SK-N-SH (cell line): ENCODE measurements around the gene TDRKH. TPM values are rescaled to one million over a fixed set of nuclear protein-coding genes. Genes with fewer than 3 reads are reported as not detected.

ENCODE experiments used
- CTCF ChIA-PET: fragments of 300-600, 350-600 bp; formaldehyde crosslinking; extraction: SDS; loops from one replicate; lab custom pipeline; 2021; lab: Yijun Ruan, JAX
- POLR2A ChIA-PET: fragments of 350-600 bp; sonication (Branson Sonifier 250); formaldehyde crosslinking; extraction: SDS; loops from one replicate; lab custom pipeline; 2020; ENCODE audit warnings: antibody characterized with exemption, inconsistent platforms; lab: Yijun Ruan, JAX
- DNase-seq: peaks from one replicate; pipeline ENCODE4 v3.0.0; 2012
- H2AFZ ChIP-seq: fragments of 200-600 bp; sonication (generic); 2 replicates; pipeline ENCODE4 v1.8.1; 2016; ENCODE audit warnings: antibody characterized with exemption, mild to moderate bottlenecking, low read depth
- H3F3A ChIP-seq: fragments of 200-600 bp; sonication (generic); replicated peaks from 2 replicates; pipeline ENCODE3; 2016; ENCODE audit warnings: antibody characterized with exemption, mild to moderate bottlenecking; ENCODE audit not compliant: insufficient read depth
- H3K27ac ChIP-seq, 2 experiments: fragments of 200-500 bp in 1 of 2; fragments of 200-600 bp in 1 of 2; sonication (Bioruptor generic) in 1 of 2; sonication (generic), shearing (Covaris generic) in 1 of 2; 2 replicates each; pipeline versions ENCODE4 v1.5.1 to v1.6.1; 2014 to 2016; ENCODE audit warnings: low read depth in 2 of 2, inconsistent platforms in 1 of 2, low read length in 1 of 2, mild to moderate bottlenecking in 1 of 2, mixed read lengths in 1 of 2
- H3K27me3 ChIP-seq: fragments of 200-600 bp; sonication (generic), shearing (Covaris generic); 2 replicates; pipeline ENCODE4 v1.6.1; 2016; ENCODE audit warnings: mixed run types; ENCODE audit not compliant: insufficient read depth
- H3K36me3 ChIP-seq, 2 experiments: fragments of 200-500 bp in 1 of 2; fragments of 200-600 bp in 1 of 2; sonication (Bioruptor generic) in 1 of 2; sonication (generic) in 1 of 2; replicated peaks in 1 of 2; 2 replicates each; pipeline versions ENCODE3 to v1.5.1; 2014 to 2016; ENCODE audit warnings: low read length in 1 of 2, mild to moderate bottlenecking in 1 of 2; ENCODE audit not compliant: insufficient read depth in 2 of 2, control insufficient read depth in 1 of 2
- H3K4me1 ChIP-seq, 2 experiments: fragments of 200-500 bp in 1 of 2; fragments of 200-600 bp in 1 of 2; sonication (Bioruptor generic) in 1 of 2; sonication (generic), shearing (Covaris generic) in 1 of 2; 2 replicates each; pipeline versions ENCODE4 v1.5.1 to v1.6.1; 2014 to 2016; ENCODE audit warnings: low read depth in 1 of 2, low read length in 1 of 2, mixed run types in 1 of 2; ENCODE audit not compliant: insufficient read depth in 2 of 2, control insufficient read depth in 1 of 2
- H3K4me2 ChIP-seq: fragments of 200-600 bp; sonication (generic), shearing (Covaris generic); 2 replicates; pipeline ENCODE4 v1.6.1; 2017; ENCODE audit warnings: mixed run types
- H3K4me3 ChIP-seq, 2 experiments: fragments of 200-500 bp in 1 of 2; fragments of 200-600 bp in 1 of 2; sonication (Bioruptor generic) in 1 of 2; sonication (generic), shearing (Covaris generic) in 1 of 2; 2 replicates each; pipeline versions ENCODE4 v1.5.1 to v1.8.1; 2014 to 2016; ENCODE audit warnings: low read depth in 2 of 2, inconsistent platforms in 1 of 2, low read length in 1 of 2, mild to moderate bottlenecking in 1 of 2, mixed read lengths in 1 of 2, moderate library complexity in 1 of 2
- H3K79me2 ChIP-seq: fragments of 200-600 bp; sonication (generic); 2 replicates; pipeline ENCODE4 v1.8.1; 2017; ENCODE audit warnings: mild to moderate bottlenecking; ENCODE audit not compliant: insufficient read depth
- H3K9ac ChIP-seq: fragments of 200-600 bp; sonication (generic); 2 replicates; pipeline ENCODE4 v1.6.1; 2017; ENCODE audit warnings: mixed run types
- H3K9me2 ChIP-seq: fragments of 200-600 bp; sonication (generic); 2 replicates; pipeline ENCODE4 v1.6.1; 2017; ENCODE audit warnings: mixed run types
- H3K9me3 ChIP-seq: fragments of 200-600 bp; sonication (generic); 2 replicates; pipeline ENCODE4 v1.6.1; 2017; ENCODE audit warnings: mixed run types, mild to moderate bottlenecking, moderate library complexity
- H4K20me1 ChIP-seq: fragments of 200-600 bp; sonication (generic); 2 replicates; pipeline ENCODE4 v1.6.1; 2017; ENCODE audit warnings: mild to moderate bottlenecking, mixed run types; ENCODE audit not compliant: insufficient read depth
- CTCF ChIP-seq: fragments of 200-600 bp; sonication (generic); IDR thresholded peaks from 2 replicates; pipeline ENCODE4 v1.6.1; 2017; ENCODE audit warnings: antibody characterized with exemption, mild to moderate bottlenecking, moderate library complexity
- EP300 ChIP-seq, 2 experiments: IDR thresholded peaks; 2 replicates each; pipeline versions ENCODE4 v1.4.0 to v1.6.1; 2012; ENCODE audit warnings: borderline replicate concordance in 1 of 2, low read depth in 1 of 2, low read length in 1 of 2
- GABPA ChIP-seq: IDR thresholded peaks from 2 replicates; pipeline ENCODE4 v1.4.0; 2012; ENCODE audit warnings: low read depth, mild to moderate bottlenecking
- MEF2A ChIP-seq: IDR thresholded peaks from 2 replicates; pipeline ENCODE4 v1.4.0; 2012; ENCODE audit warnings: low read depth, borderline replicate concordance
- NFIC ChIP-seq: IDR thresholded peaks from 2 replicates; pipeline ENCODE4 v1.4.0; 2012; ENCODE audit warnings: borderline replicate concordance
- RAD21 ChIP-seq: IDR thresholded peaks from 2 replicates; pipeline ENCODE4 v1.6.1; 2012; ENCODE audit warnings: mild to moderate bottlenecking, low read length
- TAF1 ChIP-seq: IDR thresholded peaks from 2 replicates; pipeline ENCODE4 v1.6.1; 2012; ENCODE audit warnings: low read depth, mild to moderate bottlenecking, low read length, moderate library complexity, borderline replicate concordance
- ZBTB33 ChIP-seq: IDR thresholded peaks from 2 replicates; pipeline ENCODE4 v1.4.0; 2012; ENCODE audit warnings: low read depth, borderline replicate concordance
- WGBS: methylation state at CpG from one replicate; pipeline ENCODE4 v1.1.6; 2017; ENCODE audit warnings: low lambda C conversion rate; 5-methylcytosine and 5-hydroxymethylcytosine counted together
- polyA plus RNA-seq, 3 experiments: library from polyadenylated mRNA; depleted of rRNA; stranded (reverse); fragments of >200 nt; gene quantifications; 2 replicates each; pipeline ENCODE4 v1.2.3, GENCODE V29; 2012
- TF ChIP-seq, protein P1 (sequence below): IDR thresholded peaks from 2 replicates; pipeline ENCODE4 v1.6.1; 2012; ENCODE audit warnings: mild to moderate bottlenecking, low read depth, low read length, moderate library complexity
- TF ChIP-seq, protein P2 (sequence below): IDR thresholded peaks from 2 replicates; pipeline ENCODE4; 2012

TDRKH gene
- polyA plus RNA-seq, 1 of the 3 experiments (the other 2 are of a cell fraction): 1.9 TPM

GRCh38 chr1:151825751-151826660, 35.7 kb upstream of the TDRKH start:
- Histone ChIP-seq H3K36me3 (no peaks in the 10 kb centered on the region), H3K9me3 (no peaks in the 10 kb centered on the region), H3K9me2 (no peaks in the 10 kb centered on the region), H2AFZ (no peak overlapping the region), H3K27me3 (no peaks in the 10 kb centered on the region; the same call in 1 of the 2 replicates), H4K20me1 (no peaks in the 10 kb centered on the region), H3K4me2 (no peak overlapping the region), H3K9ac (no peak overlapping the region), H3K4me3 (no peak overlapping the region), H3K4me1 (peaks cover 0 to 58% of the 10 kb centered on the region in 2 experiments; a peak in 1 of 4 replicates), H3F3A (no peaks in the 10 kb centered on the region), H3K79me2 (no peaks in the 10 kb centered on the region), H3K27ac (no peak overlapping the region)
- 74% methylated on average over 16 of the region's 21 CpGs for WGBS
- TF ChIP-seq ZBTB33 (no peak), CTCF (no peak), EP300 (IDR thresholded peaks at IDR 0.05; ENCODE audit: borderline replicate concordance in 1 of 2, low read depth in 1 of 2, low read length in 1 of 2) (no peak)
- TF ChIP-seq, protein P1, sequence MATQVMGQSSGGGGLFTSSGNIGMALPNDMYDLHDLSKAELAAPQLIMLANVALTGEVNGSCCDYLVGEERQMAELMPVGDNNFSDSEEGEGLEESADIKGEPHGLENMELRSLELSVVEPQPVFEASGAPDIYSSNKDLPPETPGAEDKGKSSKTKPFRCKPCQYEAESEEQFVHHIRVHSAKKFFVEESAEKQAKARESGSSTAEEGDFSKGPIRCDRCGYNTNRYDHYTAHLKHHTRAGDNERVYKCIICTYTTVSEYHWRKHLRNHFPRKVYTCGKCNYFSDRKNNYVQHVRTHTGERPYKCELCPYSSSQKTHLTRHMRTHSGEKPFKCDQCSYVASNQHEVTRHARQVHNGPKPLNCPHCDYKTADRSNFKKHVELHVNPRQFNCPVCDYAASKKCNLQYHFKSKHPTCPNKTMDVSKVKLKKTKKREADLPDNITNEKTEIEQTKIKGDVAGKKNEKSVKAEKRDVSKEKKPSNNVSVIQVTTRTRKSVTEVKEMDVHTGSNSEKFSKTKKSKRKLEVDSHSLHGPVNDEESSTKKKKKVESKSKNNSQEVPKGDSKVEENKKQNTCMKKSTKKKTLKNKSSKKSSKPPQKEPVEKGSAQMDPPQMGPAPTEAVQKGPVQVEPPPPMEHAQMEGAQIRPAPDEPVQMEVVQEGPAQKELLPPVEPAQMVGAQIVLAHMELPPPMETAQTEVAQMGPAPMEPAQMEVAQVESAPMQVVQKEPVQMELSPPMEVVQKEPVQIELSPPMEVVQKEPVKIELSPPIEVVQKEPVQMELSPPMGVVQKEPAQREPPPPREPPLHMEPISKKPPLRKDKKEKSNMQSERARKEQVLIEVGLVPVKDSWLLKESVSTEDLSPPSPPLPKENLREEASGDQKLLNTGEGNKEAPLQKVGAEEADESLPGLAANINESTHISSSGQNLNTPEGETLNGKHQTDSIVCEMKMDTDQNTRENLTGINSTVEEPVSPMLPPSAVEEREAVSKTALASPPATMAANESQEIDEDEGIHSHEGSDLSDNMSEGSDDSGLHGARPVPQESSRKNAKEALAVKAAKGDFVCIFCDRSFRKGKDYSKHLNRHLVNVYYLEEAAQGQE: no peak
- ChIA-PET CTCF (interaction anchor here (7.8 kb wide), 1 partner anchor 10 kb away, joined by 46 read pairs; no protein-coding TSS in a partner anchor), POLR2A (interaction anchor here (1.1 kb wide), 1 partner anchor 37 kb away, joined by 3 read pairs; no protein-coding TSS in a partner anchor)
- DNase-seq: no peak

- Histone ChIP-seq H3K4me2 (no peak overlapping the region), H3K9ac (no peak overlapping the region), H3K36me3 (no peaks in the 10 kb centered on the region), H3K9me2 (no peaks in the 10 kb centered on the region), H2AFZ (no peak overlapping the region), H3K9me3 (no peaks in the 10 kb centered on the region), H3K79me2 (no peaks in the 10 kb centered on the region), H3F3A (no peaks in the 10 kb centered on the region), H3K27ac (no peak overlapping the region), H3K4me3 (no peak overlapping the region), H3K27me3 (no peaks in the 10 kb centered on the region; the same call in 1 of the 2 replicates), H3K4me1 (peaks cover 0 to 61% of the 10 kb centered on the region in 2 experiments; a peak in 2 of 4 replicates), H4K20me1 (no peaks in the 10 kb centered on the region)
- TF ChIP-seq MEF2A (no peak), NFIC (no peak), GABPA (no peak), ZBTB33 (no peak), RAD21 (no peak), TAF1 (no peak)
- TF ChIP-seq, protein P2, sequence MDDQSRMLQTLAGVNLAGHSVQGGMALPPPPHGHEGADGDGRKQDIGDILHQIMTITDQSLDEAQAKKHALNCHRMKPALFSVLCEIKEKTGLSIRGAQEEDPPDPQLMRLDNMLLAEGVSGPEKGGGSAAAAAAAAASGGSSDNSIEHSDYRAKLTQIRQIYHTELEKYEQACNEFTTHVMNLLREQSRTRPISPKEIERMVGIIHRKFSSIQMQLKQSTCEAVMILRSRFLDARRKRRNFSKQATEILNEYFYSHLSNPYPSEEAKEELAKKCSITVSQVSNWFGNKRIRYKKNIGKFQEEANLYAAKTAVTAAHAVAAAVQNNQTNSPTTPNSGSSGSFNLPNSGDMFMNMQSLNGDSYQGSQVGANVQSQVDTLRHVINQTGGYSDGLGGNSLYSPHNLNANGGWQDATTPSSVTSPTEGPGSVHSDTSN: no peak
- no peak for DNase-seq
- ChIA-PET CTCF (interaction anchor here (2.0 to 7.8 kb wide), 2 partner anchors 11 to 91 kb away, joined by 8 to 46 read pairs; no protein-coding TSS in a partner anchor), POLR2A (no interaction called here)
- WGBS: 69% methylated on average over 7 of the region's 9 CpGs
These were observed 34.9 kb upstream of the TDRKH start for GRCh38 chr1:151825204-151825603.
